HEK293 (cell line): ENCODE results near the gene GPX3.
A peak's percentile ranks its signal among the peaks of the same experiment; 100 is the strongest.

Source experiments
- CTCF ChIA-PET: fragments of 350-600 bp; formaldehyde crosslinking; extraction: SDS; loops from one replicate; lab custom pipeline; 2021; ENCODE audit warnings: antibody characterized with exemption; lab: Yijun Ruan, JAX
- POLR2A ChIA-PET: fragments of 300-600 bp; formaldehyde crosslinking; extraction: SDS; loops from one replicate; lab custom pipeline; 2020; ENCODE audit warnings: antibody characterized with exemption, inconsistent platforms; lab: Yijun Ruan, JAX
- H3K27ac ChIP-seq: fragments of 200-500 bp; sonication (Bioruptor generic); 2 replicates; pipeline ENCODE4 v1.5.1; 2014; ENCODE audit warnings: low read depth, low read length, control low read depth, inconsistent platforms; ENCODE audit errors: extremely low read depth
- H3K36me3 ChIP-seq, 2 experiments: fragments of 200-500 bp in 1 of 2; sonication (Bioruptor generic) in 1 of 2; 1 replicate in 1 of 2; 2 replicates in 1 of 2; pipeline ENCODE4 v1.5.1; 2014 to 2017; ENCODE audit warnings: inconsistent platforms in 2 of 2, low read length in 2 of 2; ENCODE audit not compliant: control insufficient read depth in 2 of 2, insufficient read depth in 1 of 2
- H3K4me1 ChIP-seq: fragments of 200-500 bp; sonication (Bioruptor generic); 2 replicates; pipeline ENCODE4 v1.5.1; 2014; ENCODE audit warnings: mild to moderate bottlenecking, low read length, inconsistent platforms; ENCODE audit not compliant: control insufficient read depth, insufficient read depth
- H3K4me3 ChIP-seq: 2 replicates; pipeline ENCODE4 v1.5.1; 2011; ENCODE audit warnings: low read depth, mild to moderate bottlenecking, control low read depth, low read length, moderate library complexity
- H3K9me3 ChIP-seq: fragments of 200-500 bp; sonication (Bioruptor generic); 2 replicates; pipeline ENCODE4 v1.5.1; 2014; ENCODE audit warnings: low read depth, low read length, inconsistent platforms; ENCODE audit not compliant: control insufficient read depth, insufficient read depth
- GLI2 ChIP-seq: fragments of 450-650 bp; formaldehyde crosslinking; IDR thresholded peaks from 2 replicates; pipeline ENCODE4; 2017; ENCODE audit warnings: missing biosample characterization, missing genetic modification characterization, low read depth, borderline replicate concordance
- GLIS2 ChIP-seq: fragments of 450-650 bp; formaldehyde crosslinking; IDR thresholded peaks from 2 replicates; pipeline ENCODE4 v1.5.1; 2016; ENCODE audit warnings: missing biosample characterization, missing genetic modification characterization
- REPIN1 ChIP-seq: fragments of 450-650 bp; formaldehyde crosslinking; IDR thresholded peaks from 2 replicates; pipeline ENCODE4 v1.5.1; 2017; ENCODE audit warnings: missing biosample characterization, missing genetic modification characterization, low read depth
- ZBTB7A ChIP-seq: fragments of 450-650 bp; formaldehyde crosslinking; IDR thresholded peaks from 2 replicates; pipeline ENCODE4 v1.5.1; 2016; ENCODE audit warnings: low read depth, missing biosample characterization, missing genetic modification characterization
- ZFP37 ChIP-seq: fragments of 450-650 bp; formaldehyde crosslinking; IDR thresholded peaks from 2 replicates; pipeline ENCODE4 v1.5.1; 2016; ENCODE audit warnings: missing biosample characterization, missing genetic modification characterization
- ZNF239 ChIP-seq: fragments of 450-650 bp; formaldehyde crosslinking; IDR thresholded peaks from 2 replicates; pipeline ENCODE4 v1.5.1; 2016; ENCODE audit warnings: missing biosample characterization, missing genetic modification characterization
- ZNF341 ChIP-seq: fragments of 450-650 bp; formaldehyde crosslinking; IDR thresholded peaks from 2 replicates; pipeline ENCODE4; 2016; ENCODE audit warnings: low read depth, missing biosample characterization, missing genetic modification characterization
- ZNF354C ChIP-seq: fragments of 450-650 bp; formaldehyde crosslinking; IDR thresholded peaks from 2 replicates; pipeline ENCODE4 v1.5.1; 2016; ENCODE audit warnings: missing biosample characterization, missing genetic modification characterization, low read depth, borderline replicate concordance
- ZNF510 ChIP-seq: fragments of 450-650 bp; formaldehyde crosslinking; IDR thresholded peaks from 2 replicates; pipeline ENCODE4 v1.5.1; 2018; ENCODE audit warnings: mild to moderate bottlenecking, missing genetic modification characterization, missing biosample characterization; ENCODE audit not compliant: insufficient replicate concordance
- ZNF530 ChIP-seq: fragments of 450-650 bp; formaldehyde crosslinking; IDR thresholded peaks from 2 replicates; pipeline ENCODE4 v1.5.1; 2016; ENCODE audit warnings: low read depth, missing biosample characterization, missing genetic modification characterization
- ZNF654 ChIP-seq: fragments of 450-650 bp; formaldehyde crosslinking; IDR thresholded peaks from 2 replicates; pipeline ENCODE4 v1.5.1; 2016; ENCODE audit warnings: low read depth, missing biosample characterization, missing genetic modification characterization
- ZSCAN23 ChIP-seq: fragments of 450-650 bp; formaldehyde crosslinking; IDR thresholded peaks from 2 replicates; pipeline ENCODE4 v1.5.1; 2016; ENCODE audit warnings: missing biosample characterization, missing genetic modification characterization
- TF ChIP-seq, protein P1 (sequence below): fragments of 450-650 bp; formaldehyde crosslinking; IDR thresholded peaks from 2 replicates; pipeline ENCODE4 v1.5.1; 2016; ENCODE audit warnings: missing biosample characterization, missing genetic modification characterization
- TF ChIP-seq, protein P2 (sequence below): sonication (generic); formaldehyde crosslinking; IDR thresholded peaks from 2 replicates; pipeline ENCODE4 v1.8.1; 2022; ENCODE audit warnings: mild to moderate bottlenecking, moderate library complexity, missing genetic modification reagents
- TF ChIP-seq, protein P3 (sequence below): fragments of 450-650 bp; formaldehyde crosslinking; IDR thresholded peaks from 2 replicates; pipeline ENCODE4 v1.5.1; 2017; ENCODE audit warnings: missing biosample characterization, missing genetic modification characterization

The GPX3 gene

DNA sequence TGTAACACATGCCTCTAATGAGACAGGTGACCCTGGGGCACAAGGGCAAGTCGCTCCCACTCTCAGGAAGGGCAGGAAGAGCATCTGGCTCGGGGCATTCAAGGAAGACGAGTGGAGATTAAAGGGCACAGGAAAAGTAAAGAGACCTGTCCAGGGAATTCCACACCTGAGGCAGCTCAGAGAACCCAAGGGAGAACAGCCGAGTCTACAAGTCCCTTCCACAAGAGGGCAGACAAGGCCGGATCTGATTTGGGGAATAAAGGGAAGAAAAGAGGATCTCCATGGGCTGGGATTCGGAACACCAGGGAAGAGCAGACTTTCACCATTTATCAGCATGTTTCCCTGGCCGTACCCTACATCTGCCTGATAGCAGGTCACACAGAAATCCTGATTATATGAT lies 28.1 kb downstream of the GPX3 start:
- peaks cover 21 to 72% of the 10 kb centered on the region in 2 experiments; a peak in 2 of 3 replicates for H3K36me3 ChIP-seq
- TF ChIP-seq, protein P1, sequence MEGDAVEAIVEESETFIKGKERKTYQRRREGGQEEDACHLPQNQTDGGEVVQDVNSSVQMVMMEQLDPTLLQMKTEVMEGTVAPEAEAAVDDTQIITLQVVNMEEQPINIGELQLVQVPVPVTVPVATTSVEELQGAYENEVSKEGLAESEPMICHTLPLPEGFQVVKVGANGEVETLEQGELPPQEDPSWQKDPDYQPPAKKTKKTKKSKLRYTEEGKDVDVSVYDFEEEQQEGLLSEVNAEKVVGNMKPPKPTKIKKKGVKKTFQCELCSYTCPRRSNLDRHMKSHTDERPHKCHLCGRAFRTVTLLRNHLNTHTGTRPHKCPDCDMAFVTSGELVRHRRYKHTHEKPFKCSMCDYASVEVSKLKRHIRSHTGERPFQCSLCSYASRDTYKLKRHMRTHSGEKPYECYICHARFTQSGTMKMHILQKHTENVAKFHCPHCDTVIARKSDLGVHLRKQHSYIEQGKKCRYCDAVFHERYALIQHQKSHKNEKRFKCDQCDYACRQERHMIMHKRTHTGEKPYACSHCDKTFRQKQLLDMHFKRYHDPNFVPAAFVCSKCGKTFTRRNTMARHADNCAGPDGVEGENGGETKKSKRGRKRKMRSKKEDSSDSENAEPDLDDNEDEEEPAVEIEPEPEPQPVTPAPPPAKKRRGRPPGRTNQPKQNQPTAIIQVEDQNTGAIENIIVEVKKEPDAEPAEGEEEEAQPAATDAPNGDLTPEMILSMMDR, result 0 out of 2 replicates have a peak, but pooled peaks have one; percentile 13
- no peak for TF ChIP-seq ZNF341 (tag by site-specific recombination)
- no peak overlapping the region for H3K4me3 ChIP-seq
- no peak overlapping the region for H3K27ac ChIP-seq
- no peaks in the 10 kb centered on the region for H3K9me3 ChIP-seq
- H3K4me1 ChIP-seq, result no peaks in the 10 kb centered on the region
- CTCF ChIA-PET, result interaction anchor here (0.5 to 8.3 kb wide), 25 partner anchors 10 to 565 kb away, joined by 3 to 247 read pairs (median 4); no protein-coding TSS in a partner anchor
- POLR2A ChIA-PET, result no interaction called here

DNA sequence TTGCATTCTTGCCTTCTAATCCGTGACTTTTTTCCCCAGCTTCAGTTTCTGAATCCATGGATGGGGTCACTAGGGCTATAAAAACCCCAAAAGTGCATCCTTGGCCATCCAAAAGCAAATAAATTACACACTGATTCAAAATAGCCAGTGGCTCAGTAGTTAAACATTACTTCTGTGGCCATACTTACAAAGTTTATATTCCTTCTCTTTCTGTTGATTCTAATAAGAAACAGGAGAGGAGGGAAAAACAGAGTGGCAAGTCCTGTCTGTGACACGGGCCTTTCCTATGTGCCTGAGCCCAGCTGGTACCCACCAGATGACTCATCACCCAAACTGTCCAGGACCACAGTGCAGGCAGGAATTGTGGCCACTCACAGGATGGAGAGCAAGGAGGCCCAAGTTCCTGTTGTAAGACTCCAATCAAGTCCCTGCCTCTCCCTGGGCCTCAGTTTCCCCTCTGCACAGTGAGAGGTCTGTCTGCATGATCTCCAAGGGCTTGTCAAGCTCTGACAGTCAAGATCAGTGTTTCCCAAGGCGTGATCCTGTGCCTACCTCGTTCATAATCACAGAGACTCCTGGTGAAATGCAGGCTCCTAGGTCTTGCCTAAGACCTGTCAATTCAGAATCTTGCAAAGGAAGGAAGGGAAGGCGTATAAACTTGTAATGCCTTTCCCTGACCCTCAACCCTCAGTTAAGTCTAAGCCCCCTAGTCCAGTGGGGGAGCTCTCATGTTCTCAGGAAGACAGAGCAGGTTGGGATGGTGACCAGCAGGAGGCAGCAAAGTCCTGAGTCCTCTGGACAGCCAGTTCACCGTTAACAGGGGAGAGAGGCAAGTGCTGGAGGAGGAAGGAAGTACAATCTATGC lies 30.9 kb downstream of the GPX3 start:
- Histone ChIP-seq H3K27ac (no peak overlapping the region), H3K4me3 (no peak overlapping the region), H3K36me3 (peaks cover 16 to 80% of the 10 kb centered on the region in 2 experiments; a peak in 2 of 3 replicates), H3K4me1 (no peaks in the 10 kb centered on the region), H3K9me3 (no peaks in the 10 kb centered on the region)
- CTCF ChIA-PET, result interaction anchor here (0.6 to 8.3 kb wide), 40 partner anchors 10 to 267 kb away, joined by 3 to 247 read pairs (median 4); partner anchors contain the start of genes GPX3 and TNIP1
- POLR2A ChIA-PET, result no interaction called here
- TF ChIP-seq ZNF239 (tag by site-specific recombination) (no peak), ZBTB7A (tag by site-specific recombination) (no peak), ZNF654 (tag by site-specific recombination) (peak; percentile 60), GLI2 (tag by site-specific recombination) (no peak), ZFP37 (no peak), ZSCAN23 (no peak), ZNF530 (tag by site-specific recombination) (no peak), REPIN1 (no peak)
- TF ChIP-seq, protein P2, sequence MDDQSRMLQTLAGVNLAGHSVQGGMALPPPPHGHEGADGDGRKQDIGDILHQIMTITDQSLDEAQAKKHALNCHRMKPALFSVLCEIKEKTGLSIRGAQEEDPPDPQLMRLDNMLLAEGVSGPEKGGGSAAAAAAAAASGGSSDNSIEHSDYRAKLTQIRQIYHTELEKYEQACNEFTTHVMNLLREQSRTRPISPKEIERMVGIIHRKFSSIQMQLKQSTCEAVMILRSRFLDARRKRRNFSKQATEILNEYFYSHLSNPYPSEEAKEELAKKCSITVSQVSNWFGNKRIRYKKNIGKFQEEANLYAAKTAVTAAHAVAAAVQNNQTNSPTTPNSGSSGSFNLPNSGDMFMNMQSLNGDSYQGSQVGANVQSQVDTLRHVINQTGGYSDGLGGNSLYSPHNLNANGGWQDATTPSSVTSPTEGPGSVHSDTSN, result no peak
- TF ChIP-seq, protein P1, result peak; percentile 83; the same call in 1 of the 2 replicates

DNA sequence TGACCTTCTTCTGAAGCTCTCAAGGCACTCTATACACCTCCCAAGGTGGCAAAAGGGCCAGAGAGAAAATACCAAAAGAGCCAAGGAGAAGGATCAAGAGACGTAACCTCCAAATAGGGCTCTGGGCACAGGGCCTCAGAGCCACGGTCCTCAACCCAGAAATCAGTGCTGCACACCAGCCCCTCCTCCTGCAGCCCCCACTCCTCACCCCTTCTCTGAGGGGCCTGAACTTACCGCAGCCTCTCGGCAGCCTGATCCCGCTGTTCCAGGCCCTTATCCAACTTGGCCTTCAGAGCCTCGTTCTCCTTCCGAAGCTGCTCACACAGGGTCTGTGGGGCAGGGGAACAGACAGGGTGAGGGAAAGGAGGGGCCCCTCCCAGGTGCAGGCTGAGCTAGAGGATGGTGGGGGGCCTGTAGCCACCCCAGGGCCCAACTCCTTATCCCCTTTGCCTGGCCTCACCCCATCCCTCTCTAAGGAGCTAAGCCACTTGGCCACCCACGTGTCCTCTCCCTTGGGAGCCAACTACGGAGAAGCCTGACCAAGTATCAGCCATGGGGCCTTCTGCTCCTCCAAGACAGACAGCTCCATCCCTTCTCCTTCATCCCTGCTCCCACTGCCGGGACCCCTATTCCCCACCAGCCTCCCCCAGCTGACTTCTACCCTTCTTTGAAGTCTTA lies 31.7 kb downstream of the GPX3 start:
- ChIA-PET CTCF (interaction anchor here (0.6 to 8.3 kb wide), 39 partner anchors 10 to 887 kb away, joined by 3 to 247 read pairs (median 4); partner anchors contain the start of genes GPX3 and TNIP1), POLR2A (no interaction called here)
- no peaks in the 10 kb centered on the region for H3K4me1 ChIP-seq
- H3K4me3 ChIP-seq, result no peak overlapping the region
- no peaks in the 10 kb centered on the region for H3K9me3 ChIP-seq
- no peak overlapping the region for H3K27ac ChIP-seq
- H3K36me3 ChIP-seq, result peaks cover 16 to 81% of the 10 kb centered on the region in 2 experiments; a peak in 2 of 3 replicates
- TF ChIP-seq ZNF510 (tag by site-specific recombination) (no peak), ZNF354C (tag by site-specific recombination) (no peak), GLIS2 (tag by site-specific recombination) (0 out of 2 replicates have a peak, but pooled peaks have one; percentile 14)
- TF ChIP-seq, protein P3, sequence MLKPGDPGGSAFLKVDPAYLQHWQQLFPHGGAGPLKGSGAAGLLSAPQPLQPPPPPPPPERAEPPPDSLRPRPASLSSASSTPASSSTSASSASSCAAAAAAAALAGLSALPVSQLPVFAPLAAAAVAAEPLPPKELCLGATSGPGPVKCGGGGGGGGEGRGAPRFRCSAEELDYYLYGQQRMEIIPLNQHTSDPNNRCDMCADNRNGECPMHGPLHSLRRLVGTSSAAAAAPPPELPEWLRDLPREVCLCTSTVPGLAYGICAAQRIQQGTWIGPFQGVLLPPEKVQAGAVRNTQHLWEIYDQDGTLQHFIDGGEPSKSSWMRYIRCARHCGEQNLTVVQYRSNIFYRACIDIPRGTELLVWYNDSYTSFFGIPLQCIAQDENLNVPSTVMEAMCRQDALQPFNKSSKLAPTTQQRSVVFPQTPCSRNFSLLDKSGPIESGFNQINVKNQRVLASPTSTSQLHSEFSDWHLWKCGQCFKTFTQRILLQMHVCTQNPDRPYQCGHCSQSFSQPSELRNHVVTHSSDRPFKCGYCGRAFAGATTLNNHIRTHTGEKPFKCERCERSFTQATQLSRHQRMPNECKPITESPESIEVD (tag by site-specific recombination), result no peak
